Natural killer cell (primary cell): ENCODE measurements around the gene COX11. TPM values are rescaled to one million over a fixed set of nuclear protein-coding genes. Genes with fewer than 3 reads are reported as not detected.

Source experiments
- ATAC-seq, 3 donors: fragments of 150-1000 bp in 2 of 3; fragments of 200-7000 bp in 1 of 3; cut with Tn5 transposase; 1 replicate in 1 of 3; 2 replicates in 2 of 3; pipeline ENCODE4 v1.10.0; 2021; ENCODE audit warnings: mild to moderate bottlenecking in 2 of 3, moderate library complexity in 2 of 3
- DNase-seq, 2 donors: peaks; one replicate each; pipeline versions ENCODE4 v3.0.0 to v3.0.0-alpha.2; 2013 to 2021; ENCODE audit warnings: mixed read lengths in 1 of 2
- H3K27ac ChIP-seq: one replicate; pipeline ENCODE4 v1.5.1; 2013; ENCODE audit warnings: mild to moderate bottlenecking, low read length
- H3K27me3 ChIP-seq: one replicate; pipeline ENCODE4 v1.6.1; 2013; ENCODE audit warnings: low read length; ENCODE audit not compliant: control insufficient read depth, insufficient read depth
- H3K36me3 ChIP-seq: one replicate; pipeline ENCODE4 v1.6.1; 2013; ENCODE audit warnings: low read length; ENCODE audit not compliant: control insufficient read depth, insufficient read depth
- H3K4me1 ChIP-seq: one replicate; pipeline ENCODE4 v1.6.1; 2013; ENCODE audit warnings: low read length; ENCODE audit not compliant: control insufficient read depth, insufficient read depth
- H3K4me3 ChIP-seq: one replicate; pipeline ENCODE4 v1.5.1; 2013; ENCODE audit warnings: low read length
- H3K9me3 ChIP-seq: one replicate; pipeline ENCODE4 v1.6.1; 2013; ENCODE audit warnings: low read length; ENCODE audit not compliant: control insufficient read depth, insufficient read depth
- H3K27ac Mint-ChIP-seq, 2 donors: one replicate each; pipeline ENCODE4 v1.8.0; 2022; ENCODE audit warnings: mild to moderate bottlenecking in 2 of 2, mixed read lengths in 2 of 2, moderate library complexity in 1 of 2
- H3K27me3 Mint-ChIP-seq, 2 donors: one replicate each; pipeline ENCODE4 v1.8.0; 2022; ENCODE audit warnings: low read depth in 2 of 2, mixed read lengths in 2 of 2
- H3K36me3 Mint-ChIP-seq: one replicate; pipeline ENCODE4 v1.8.0; 2022; ENCODE audit warnings: mixed read lengths
- H3K4me1 Mint-ChIP-seq, 2 donors: one replicate each; pipeline ENCODE4 v1.8.0; 2022; ENCODE audit warnings: mixed read lengths in 2 of 2
- H3K4me3 Mint-ChIP-seq: one replicate; pipeline ENCODE4 v1.8.0; 2022; ENCODE audit warnings: mild to moderate bottlenecking, moderate library complexity, mixed read lengths
- H3K9me3 Mint-ChIP-seq, 2 donors: one replicate each; pipeline ENCODE4 v1.8.0; 2022; ENCODE audit warnings: mixed read lengths in 2 of 2
- WGBS: methylation state at CpG from one replicate; pipeline ENCODE4 v1.1.7; 2013; ENCODE audit warnings: missing lambda C conversion rate; ENCODE audit not compliant: insufficient coverage; 5-methylcytosine and 5-hydroxymethylcytosine counted together
- intact Hi-C: fragments of 100-400 bp; cut with micrococcal nuclease; formaldehyde crosslinking; loops from one replicate; pipeline ENCODE4 v1.14.2; 2022
- total RNA-seq, 4 donors: library from RNA; stranded (reverse); fragments of 120-200 nt in 1 of 4; gene quantifications; one replicate each; pipeline versions ENCODE4 v1.2.3 to v1.2.4, GENCODE V29; 2013 to 2022
- TF ChIP-seq, protein P1 (sequence below): fragments of 200-600 bp; IDR thresholded peaks from one replicate; pipeline ENCODE4 v1.8.0; 2022; ENCODE audit warnings: antibody characterized with exemption

COX11 gene
- total RNA-seq, 3 donors from 2014 or later (not counting 1 experiment from before 2014, with no cell fraction given): 20.2 to 33.7 (median 26.9) TPM

DNA sequence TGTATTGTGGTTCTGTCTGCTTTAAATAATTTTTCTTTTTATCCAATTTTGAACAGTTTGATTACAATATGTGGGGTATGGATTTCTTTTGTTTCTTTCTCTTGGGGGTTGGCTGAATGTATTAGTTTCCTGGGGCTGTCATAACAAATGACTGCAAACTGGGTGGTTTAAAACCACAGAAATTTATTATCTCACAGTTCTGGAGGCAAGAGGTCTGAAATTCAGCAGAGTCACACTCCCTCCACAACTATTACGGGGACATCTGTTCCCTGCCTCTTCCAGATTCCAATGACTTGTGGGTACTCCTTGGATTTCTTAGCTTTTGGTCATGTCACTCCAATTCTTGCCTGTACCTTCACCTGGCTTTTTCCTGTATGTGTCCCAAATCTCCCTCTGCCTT, 23.7 kb downstream of the COX11 start:
- Histone ChIP-seq H3K27me3 (no peaks in the 10 kb centered on the region), H3K27ac (no peak overlapping the region), H3K4me1 (no peaks in the 10 kb centered on the region), H3K9me3 (no peaks in the 10 kb centered on the region), H3K36me3 (no peaks in the 10 kb centered on the region), H3K4me3 (no peak overlapping the region)
- H3K27me3 Mint-ChIP-seq: peaks cover 0 to 9% of the 10 kb centered on the region in 2 donors
- TF ChIP-seq, protein P1, sequence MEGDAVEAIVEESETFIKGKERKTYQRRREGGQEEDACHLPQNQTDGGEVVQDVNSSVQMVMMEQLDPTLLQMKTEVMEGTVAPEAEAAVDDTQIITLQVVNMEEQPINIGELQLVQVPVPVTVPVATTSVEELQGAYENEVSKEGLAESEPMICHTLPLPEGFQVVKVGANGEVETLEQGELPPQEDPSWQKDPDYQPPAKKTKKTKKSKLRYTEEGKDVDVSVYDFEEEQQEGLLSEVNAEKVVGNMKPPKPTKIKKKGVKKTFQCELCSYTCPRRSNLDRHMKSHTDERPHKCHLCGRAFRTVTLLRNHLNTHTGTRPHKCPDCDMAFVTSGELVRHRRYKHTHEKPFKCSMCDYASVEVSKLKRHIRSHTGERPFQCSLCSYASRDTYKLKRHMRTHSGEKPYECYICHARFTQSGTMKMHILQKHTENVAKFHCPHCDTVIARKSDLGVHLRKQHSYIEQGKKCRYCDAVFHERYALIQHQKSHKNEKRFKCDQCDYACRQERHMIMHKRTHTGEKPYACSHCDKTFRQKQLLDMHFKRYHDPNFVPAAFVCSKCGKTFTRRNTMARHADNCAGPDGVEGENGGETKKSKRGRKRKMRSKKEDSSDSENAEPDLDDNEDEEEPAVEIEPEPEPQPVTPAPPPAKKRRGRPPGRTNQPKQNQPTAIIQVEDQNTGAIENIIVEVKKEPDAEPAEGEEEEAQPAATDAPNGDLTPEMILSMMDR: no peak
- H3K4me3 Mint-ChIP-seq: no peak overlapping the region
- peaks cover 6 to 23% of the 10 kb centered on the region in 2 donors for H3K4me1 Mint-ChIP-seq
- intact Hi-C loops: no loop called here
- no peaks in the 10 kb centered on the region for H3K36me3 Mint-ChIP-seq
- no peaks in the 10 kb centered on the region for H3K9me3 Mint-ChIP-seq
- WGBS: 17% methylated on average over 1 of the region's 1 CpG
- ATAC-seq (no peak), DNase-seq (no peak)
- no peak overlapping the region for H3K27ac Mint-ChIP-seq

DNA sequence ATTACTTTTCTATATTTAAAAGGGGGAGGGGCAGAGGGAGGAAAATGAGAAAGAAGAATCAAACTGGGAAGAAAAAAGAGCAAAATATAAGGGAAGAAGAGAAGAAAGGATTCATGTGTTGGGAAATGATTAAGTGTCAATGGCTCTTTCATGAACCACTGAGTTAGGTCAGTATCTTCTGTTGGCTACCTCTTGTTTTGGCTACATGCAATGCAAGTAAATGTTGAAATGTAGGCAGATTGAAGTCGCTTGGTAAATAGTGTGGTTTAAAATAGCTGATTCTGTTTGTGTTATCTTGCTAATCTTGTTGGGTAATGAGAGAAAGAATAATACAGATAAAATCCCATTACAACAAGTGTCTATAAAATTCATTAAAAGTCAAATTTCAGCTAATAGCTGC, 27.2 kb downstream of the COX11 start:
- H3K27ac Mint-ChIP-seq: no peak overlapping the region
- Histone ChIP-seq H3K9me3 (no peaks in the 10 kb centered on the region), H3K27me3 (no peaks in the 10 kb centered on the region), H3K4me3 (no peak overlapping the region), H3K36me3 (no peaks in the 10 kb centered on the region), H3K27ac (no peak overlapping the region), H3K4me1 (no peaks in the 10 kb centered on the region)
- intact Hi-C loops: no loop called here
- no peaks in the 10 kb centered on the region for H3K9me3 Mint-ChIP-seq
- no peak overlapping the region for H3K4me3 Mint-ChIP-seq
- TF ChIP-seq, protein P1: no peak
- WGBS: 100% methylated on average over 1 of the region's 1 CpG
- no peak for ATAC-seq
- DNase-seq: no peak
- peaks cover 0 to 14% of the 10 kb centered on the region in 2 donors for H3K4me1 Mint-ChIP-seq
- no peaks in the 10 kb centered on the region for H3K27me3 Mint-ChIP-seq
- H3K36me3 Mint-ChIP-seq: no peaks in the 10 kb centered on the region

DNA sequence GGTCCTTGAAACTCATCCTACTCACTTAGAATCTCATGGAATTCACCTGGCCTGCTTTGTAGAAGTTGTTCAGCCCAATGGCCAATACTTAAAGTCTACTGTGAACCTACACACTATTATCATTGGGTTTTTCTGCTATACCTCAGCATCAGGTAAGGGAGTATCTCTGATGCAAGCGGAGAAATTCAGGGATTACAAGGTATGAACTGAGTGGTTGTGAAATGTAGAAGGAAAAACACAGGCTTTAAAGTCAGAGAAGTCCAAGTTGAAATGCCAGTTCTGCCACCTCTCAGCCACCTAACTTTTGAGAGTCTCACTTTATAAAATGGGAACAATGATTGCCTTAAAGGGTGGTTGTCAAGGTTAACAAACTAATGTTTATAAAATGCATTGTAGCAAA, 31.0 kb downstream of the COX11 start:
- ATAC-seq (no peak), DNase-seq (no peak)
- no peak overlapping the region for H3K4me3 Mint-ChIP-seq
- peaks cover 0 to 3% of the 10 kb centered on the region in 2 donors for H3K27me3 Mint-ChIP-seq
- WGBS: 100% methylated on average over 1 of the region's 1 CpG
- H3K27ac Mint-ChIP-seq: no peak overlapping the region
- TF ChIP-seq, protein P1: no peak
- no peaks in the 10 kb centered on the region for H3K36me3 ChIP-seq
- intact Hi-C loops: no loop called here
- no peaks in the 10 kb centered on the region for H3K9me3 Mint-ChIP-seq
- no peaks in the 10 kb centered on the region for H3K4me1 Mint-ChIP-seq
- no peaks in the 10 kb centered on the region for H3K36me3 Mint-ChIP-seq
- no peak overlapping the region for H3K27ac ChIP-seq
- no peaks in the 10 kb centered on the region for H3K27me3 ChIP-seq
- H3K9me3 ChIP-seq: no peaks in the 10 kb centered on the region
- H3K4me3 ChIP-seq: no peak overlapping the region
- H3K4me1 ChIP-seq: no peaks in the 10 kb centered on the region

DNA sequence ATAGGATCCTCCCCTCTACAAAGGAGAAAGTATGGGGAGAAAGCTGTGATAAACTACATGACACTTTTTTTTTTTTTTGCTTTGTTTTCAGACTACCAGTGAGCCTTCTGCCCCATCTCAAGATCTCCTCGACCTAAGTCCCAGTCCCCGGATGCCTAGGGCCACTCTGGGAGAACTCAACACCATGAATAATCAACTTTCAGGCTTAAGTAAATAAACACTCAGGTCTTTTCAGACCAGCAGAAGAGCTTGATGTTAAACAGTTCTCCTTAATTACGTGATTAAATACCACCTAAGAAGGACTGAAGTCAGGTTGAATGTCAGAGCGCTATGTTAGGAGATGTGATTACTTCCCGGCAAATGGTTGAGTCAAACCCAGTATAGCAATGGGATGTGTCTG, 31.4 kb downstream of the COX11 start:
- Histone ChIP-seq H3K36me3 (no peaks in the 10 kb centered on the region), H3K9me3 (no peaks in the 10 kb centered on the region), H3K4me3 (no peak overlapping the region), H3K27ac (no peak overlapping the region), H3K4me1 (no peaks in the 10 kb centered on the region), H3K27me3 (no peaks in the 10 kb centered on the region)
- TF ChIP-seq, protein P1: no peak
- H3K27ac Mint-ChIP-seq: no peak overlapping the region
- H3K9me3 Mint-ChIP-seq: no peaks in the 10 kb centered on the region
- ATAC-seq: no peak
- DNase-seq: no peak
- H3K36me3 Mint-ChIP-seq: no peaks in the 10 kb centered on the region
- no peaks in the 10 kb centered on the region for H3K4me1 Mint-ChIP-seq
- WGBS: 87% methylated on average over 5 of the region's 5 CpGs
- intact Hi-C loops: no loop called here
- no peak overlapping the region for H3K4me3 Mint-ChIP-seq
- peaks cover 0 to 3% of the 10 kb centered on the region in 2 donors for H3K27me3 Mint-ChIP-seq
